GM21825 (cell line): ENCODE measurements around the gene PGLYRP4.
"Not testable (repeated sequence)": the region's sequence is repeated elsewhere in the genome, so short reads cannot be mapped to it uniquely, and the experiment has no call there.

Experiments
- ATAC-seq: cut with Tn5 transposase; IDR thresholded peaks from one replicate; pipeline ENCODE4 v1.9.1; 2021; ENCODE audit warnings: mild to moderate bottlenecking, moderate library complexity; ENCODE audit not compliant: unreplicated experiment

PGLYRP4 gene

GRCh38 chr1:153357076-153357852 lies 8.6 kb upstream of the PGLYRP4 start:
- ATAC-seq, result no peak

DNA sequence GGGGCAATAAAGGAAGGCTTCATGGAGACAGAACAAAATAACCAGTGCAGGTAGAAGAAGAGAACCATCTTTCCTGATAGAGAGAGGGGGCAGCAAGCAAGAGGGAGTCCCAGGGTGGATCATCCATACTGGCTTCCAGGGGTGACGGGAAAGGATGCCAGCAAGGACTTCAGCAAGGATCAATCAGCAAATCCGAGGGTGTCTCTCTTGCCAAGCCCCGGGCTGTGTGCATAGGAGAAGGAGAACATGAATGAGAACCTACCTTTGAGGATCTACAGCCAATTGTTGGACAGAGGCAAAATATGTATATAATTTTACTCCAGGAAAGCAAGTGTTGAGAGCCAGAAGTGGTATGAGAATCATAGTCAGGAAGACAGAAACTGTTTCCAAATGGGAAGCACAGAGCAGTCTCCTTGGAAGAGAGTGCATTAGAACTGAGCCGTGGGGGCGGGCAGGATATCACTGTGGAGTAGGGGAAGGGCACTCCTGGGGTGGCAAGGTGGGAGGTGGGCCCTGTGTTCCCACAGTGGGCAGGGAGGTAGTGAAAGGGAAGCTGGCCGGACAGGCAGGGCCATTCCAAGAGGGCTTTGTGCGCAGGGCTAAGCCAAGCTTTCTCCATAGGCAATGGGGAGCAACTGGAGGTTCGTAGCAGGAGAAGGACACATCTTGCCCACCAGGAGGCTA lies 7.9 kb upstream of the PGLYRP4 start:
- no peak for ATAC-seq

GRCh38 chr1:153355445-153356071 lies 6.9 kb upstream of the PGLYRP4 start:
- ATAC-seq, result no peak

DNA sequence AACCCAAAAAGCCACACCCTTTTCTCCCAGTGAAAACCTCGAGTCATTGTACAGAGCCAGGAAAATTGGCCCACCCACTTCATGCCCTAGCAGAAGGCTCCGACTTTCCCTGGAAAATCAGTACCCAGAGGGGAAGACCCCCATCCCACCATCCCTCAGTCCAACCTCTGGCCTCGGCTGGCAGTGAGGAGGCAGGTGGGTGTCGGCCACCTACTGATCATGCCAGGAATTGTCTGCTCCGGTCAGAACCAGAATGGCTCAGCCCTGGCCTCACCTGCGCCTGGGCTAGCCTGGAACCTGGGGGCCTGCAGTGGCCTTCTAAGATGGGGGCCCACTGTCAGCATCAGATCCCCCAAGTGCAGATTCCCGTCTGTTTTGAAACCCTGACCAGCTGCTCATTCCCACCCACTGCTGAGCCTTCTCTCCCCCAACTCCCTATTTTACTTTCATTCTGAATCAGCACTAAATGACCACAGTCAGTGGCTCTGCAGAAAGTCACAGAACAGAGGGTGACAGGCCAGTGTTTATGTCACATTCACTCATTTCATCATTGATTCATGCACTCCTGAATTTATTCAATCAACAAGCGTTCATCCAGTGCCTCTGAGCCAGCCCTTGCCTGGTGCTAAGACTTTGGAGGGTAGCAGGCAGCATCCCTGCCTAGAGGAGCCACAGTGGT lies 6.0 kb upstream of the PGLYRP4 start:
- ATAC-seq, result no peak

GRCh38 chr1:153353226-153353947 lies 4.7 kb upstream of the PGLYRP4 start:
- no peak for ATAC-seq

DNA sequence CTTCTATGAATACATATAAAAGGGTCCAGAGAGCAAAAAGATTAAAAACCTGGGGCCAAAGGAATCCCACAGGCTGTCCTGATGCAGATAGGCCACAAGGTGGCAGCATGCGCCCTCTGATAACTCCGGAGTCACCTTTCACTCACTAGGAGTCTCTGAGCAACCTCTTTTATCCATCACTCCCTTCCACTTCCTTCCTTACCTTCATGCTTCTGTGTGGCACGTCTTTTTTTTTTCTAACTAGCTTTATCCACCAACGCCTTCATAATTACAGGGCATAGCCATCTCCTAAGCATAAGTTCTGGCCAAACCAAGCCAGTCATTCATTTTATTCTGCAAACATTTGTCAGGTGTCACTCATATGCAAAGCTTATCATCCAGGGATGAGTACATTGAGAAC lies 3.9 kb upstream of the PGLYRP4 start:
- ATAC-seq, result no peak

GRCh38 chr1:153350321-153350957 lies 1.8 kb upstream of the PGLYRP4 start:
- no peak for ATAC-seq

DNA sequence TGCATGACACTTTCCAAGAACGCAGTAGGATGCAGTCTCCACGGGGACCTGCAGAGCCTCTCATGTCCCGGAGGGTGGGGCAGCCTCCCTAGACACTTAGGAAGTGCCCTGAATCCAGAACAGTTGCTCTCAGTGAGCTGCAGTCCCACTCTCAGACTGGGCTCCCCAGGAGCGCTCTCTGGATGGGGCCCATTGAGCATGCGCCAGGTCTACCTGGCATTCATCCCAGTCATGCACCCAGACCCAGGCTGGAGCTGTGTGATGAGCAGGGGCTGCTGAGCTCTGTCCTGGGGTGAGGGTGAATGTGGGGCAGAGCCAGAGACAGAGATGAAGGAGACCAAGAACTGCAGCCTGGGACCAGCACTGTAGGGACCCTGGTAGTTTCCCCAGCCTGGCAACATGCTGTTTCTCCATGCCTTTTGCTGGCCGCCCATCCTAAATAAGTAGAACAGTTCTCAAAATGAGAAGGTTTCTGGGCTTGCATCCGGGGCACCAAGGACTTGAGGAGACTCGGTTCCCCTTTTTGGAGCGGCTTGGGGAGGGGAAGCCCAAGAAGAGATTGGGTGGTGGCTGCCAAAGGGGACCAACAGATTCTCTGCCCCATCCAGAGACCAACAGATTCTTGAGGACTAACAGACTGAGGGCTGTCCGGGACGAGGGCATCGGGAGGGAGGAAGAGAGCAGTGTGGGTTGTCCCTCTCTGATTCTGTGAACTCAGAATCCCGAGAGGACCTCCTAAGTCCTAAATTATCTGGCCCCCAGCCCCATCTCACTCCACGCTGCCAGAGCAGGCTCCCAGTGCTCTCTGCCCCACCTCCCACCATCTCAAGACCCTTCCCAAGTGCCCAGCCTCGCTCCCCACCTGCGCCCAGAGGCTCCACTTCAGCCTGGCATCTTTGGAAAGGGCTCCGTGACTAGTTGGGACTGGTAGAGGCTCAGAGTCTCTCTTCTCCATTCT lies 1.0 kb upstream of the PGLYRP4 start:
- no peak for ATAC-seq

GRCh38 chr1:153347856-153348255 lies 785 bp downstream of the PGLYRP4 start:
- ATAC-seq, result no peak

GRCh38 chr1:153347049-153347448 lies 1.6 kb downstream of the PGLYRP4 start:
- ATAC-seq, result not testable (repeated sequence)

DNA sequence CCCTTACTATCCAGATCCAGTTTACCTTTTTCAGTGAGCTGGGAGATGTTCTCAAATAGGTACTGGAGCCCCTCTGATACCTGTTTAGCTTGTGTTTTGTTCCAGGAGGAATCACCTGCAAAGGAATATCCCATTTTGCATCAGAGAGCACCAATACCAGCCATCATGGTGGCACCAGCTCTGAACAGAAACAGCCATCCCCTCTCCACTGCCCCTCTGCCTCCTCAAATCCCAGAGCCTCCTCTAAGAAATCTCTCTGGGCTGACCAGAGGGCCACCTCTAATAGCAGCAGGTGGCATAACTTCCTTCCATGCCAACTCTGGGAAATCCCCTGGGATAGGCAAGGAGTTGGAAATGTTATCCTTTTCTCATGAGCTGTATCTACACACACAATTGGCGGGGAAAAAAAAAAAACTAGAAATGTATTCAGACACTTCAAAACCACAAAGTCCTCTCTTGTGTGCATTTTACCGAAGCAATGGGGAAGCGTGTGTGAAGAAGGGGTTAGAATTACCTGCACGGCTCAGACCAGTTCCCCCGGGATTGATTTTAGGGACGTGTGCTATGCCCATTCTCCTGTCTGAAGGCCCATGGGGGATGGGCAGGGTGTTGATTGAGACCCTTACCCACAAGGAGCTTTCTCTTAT lies 2.4 kb downstream of the PGLYRP4 start:
- ATAC-seq, result no peak

DNA sequence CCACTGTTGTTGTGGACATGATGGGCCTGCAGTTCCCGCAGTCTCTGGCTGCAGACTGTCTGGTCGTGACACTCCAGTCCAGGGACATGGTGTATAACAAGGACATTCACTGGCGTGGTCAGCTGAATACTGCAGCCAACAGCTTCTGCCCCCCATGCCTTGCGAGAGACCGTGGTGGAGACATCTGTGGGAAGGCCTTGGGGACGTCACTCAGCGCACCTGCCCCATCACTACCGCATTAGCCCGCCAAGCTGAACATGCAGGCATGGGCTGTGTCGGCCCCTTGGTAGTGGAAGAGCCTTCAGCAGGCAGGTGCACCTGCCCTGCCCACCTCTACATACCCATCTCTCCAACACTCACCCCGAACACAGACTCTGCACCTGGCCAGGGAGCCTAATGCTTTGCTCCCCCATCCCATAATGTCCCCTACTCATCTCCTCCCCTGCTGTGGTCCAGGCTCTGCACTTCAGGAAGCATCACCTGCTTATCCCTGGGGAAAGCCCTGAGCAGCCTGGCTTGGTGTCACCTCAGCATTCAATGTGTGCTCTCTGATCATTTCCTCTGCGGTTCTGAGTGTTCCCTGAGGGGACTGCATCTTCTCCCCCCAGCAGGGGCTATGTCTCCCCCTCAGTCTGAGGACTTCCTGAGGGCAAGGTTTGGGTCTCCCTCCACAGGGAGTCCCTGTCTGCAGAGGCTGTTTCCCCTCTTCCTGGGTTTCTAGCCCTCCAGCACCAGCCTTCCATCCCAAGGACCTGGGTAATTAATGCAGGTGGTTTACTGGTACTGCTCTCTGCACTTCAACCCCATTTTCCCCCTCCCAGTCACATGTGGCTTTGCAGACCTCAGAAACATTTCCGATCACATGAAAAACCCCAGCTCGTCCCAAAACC lies 3.2 kb downstream of the PGLYRP4 start:
- no peak for ATAC-seq

- ATAC-seq, result no peak
Measured at GRCh38 chr1:153344718-153345025, 4.0 kb downstream of the PGLYRP4 start.

DNA sequence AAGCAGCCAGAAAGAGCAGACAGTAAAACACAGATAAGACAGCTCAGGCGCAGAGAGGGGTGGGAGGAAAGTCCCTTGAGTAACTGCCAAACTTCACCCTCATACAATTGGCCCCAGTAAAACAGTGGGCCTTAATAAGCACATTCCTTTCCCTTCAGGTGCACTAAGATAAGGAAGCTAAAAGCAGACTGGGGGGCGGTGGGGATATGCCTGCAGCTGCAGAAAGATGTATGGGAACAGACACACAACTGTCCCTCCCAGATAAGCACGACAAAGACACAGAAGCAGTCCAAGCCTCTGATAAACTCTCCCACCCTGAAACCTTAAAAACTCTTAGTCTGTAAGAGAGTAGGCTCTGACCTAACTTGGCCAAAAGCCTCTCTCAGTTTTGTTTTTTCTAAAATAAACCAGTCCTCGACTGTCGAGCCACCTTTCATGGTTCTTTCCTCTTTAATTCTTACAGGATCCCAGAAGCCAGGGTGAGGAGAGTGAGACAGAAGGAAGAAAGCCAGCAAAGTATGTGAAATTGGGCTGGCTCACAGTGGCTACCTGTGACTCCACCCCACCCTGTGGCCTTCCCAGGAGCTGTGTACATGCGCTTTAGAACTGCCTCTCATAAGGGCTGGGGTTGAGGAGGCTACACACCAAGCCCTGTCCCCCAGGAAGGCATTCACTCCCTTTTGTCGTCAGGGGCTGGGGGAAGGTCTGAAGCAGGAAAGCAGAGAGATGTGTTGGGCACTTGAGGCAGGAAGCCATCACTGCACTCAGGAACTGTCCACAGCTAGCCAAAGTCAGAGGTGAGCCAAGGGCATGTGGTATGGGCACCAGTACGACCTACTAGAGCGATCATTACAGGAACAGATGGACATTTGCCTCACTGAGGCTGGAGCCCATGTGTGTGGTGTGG lies 4.6 kb downstream of the PGLYRP4 start:
- ATAC-seq, result no peak

DNA sequence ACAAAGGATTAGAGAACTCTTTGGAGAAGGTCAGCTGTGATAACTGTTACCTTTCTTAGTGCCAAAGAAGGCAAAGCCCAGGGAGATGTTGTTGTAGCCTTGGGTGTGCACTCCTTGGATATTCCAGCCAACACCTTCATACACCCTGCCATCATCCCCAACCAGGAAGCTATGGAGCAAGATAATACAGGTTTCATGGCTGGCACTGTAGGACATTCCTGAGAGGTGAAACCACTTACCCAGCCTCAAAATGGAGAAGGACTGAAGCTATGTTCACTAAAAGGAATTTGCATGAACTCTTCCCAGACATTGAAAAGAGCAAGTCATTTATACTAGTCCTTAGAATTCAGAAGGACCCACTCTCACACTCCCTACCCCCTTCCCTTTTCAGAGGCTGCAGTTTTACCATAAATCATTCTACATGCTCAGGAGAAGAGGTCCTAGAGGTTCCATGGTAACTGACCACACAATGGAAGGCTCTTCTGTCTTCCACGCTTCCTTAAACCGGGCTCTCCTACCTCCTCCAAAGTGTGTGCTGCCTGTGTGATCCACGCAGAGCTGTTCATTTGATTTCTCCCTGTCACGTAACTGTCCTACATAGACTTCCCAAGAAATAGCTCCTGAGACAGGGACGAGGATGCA lies 5.5 kb downstream of the PGLYRP4 start:
- ATAC-seq, result no peak

GRCh38 chr1:153342178-153342577 lies 6.5 kb downstream of the PGLYRP4 start:
- ATAC-seq, result no peak
